DND-41 (cell line): ENCODE data around the gene CHMP5.

ENCODE experiments used
- ATAC-seq: fragments of 200-7000 bp; cut with Tn5 transposase; 3 replicates; pipeline ENCODE4 v1.9.1; 2021; ENCODE audit warnings: low read depth; ENCODE audit not compliant: insufficient read depth
- DNase-seq: peaks from one replicate; pipeline ENCODE4 v3.0.0-alpha.2; 2020
- H2AFZ ChIP-seq: 2 replicates; pipeline ENCODE4 v1.6.0; 2012; ENCODE audit warnings: low read depth, low read length
- H3K27ac ChIP-seq: 2 replicates; pipeline ENCODE4 v1.5.1; 2012; ENCODE audit warnings: low read length, inconsistent platforms
- H3K27me3 ChIP-seq: fragments of 200-600 bp; sonication (generic); 2 replicates; pipeline ENCODE4 v1.6.0; 2012; ENCODE audit warnings: low read length, mild to moderate bottlenecking, inconsistent platforms; ENCODE audit not compliant: insufficient read depth, poor library complexity
- H3K36me3 ChIP-seq: 2 replicates; pipeline ENCODE4 v1.5.1; 2012; ENCODE audit warnings: low read length, inconsistent platforms; ENCODE audit not compliant: insufficient read depth
- H3K4me1 ChIP-seq: 2 replicates; pipeline ENCODE4 v1.5.1; 2012; ENCODE audit warnings: mild to moderate bottlenecking, low read length; ENCODE audit not compliant: insufficient read depth
- H3K4me2 ChIP-seq: 2 replicates; pipeline ENCODE4 v1.6.0; 2012; ENCODE audit warnings: mild to moderate bottlenecking, moderate library complexity, low read length, inconsistent platforms; ENCODE audit not compliant: insufficient read depth
- H3K4me3 ChIP-seq, 2 experiments: fragments of 200-600 bp in 1 of 2; shearing (Covaris generic) in 1 of 2; 2 replicates each; pipeline ENCODE4 v1.5.1; 2012 to 2016; ENCODE audit warnings: inconsistent platforms in 2 of 2, low read length in 2 of 2, mild to moderate bottlenecking in 2 of 2, low read depth in 1 of 2, moderate library complexity in 1 of 2
- H3K79me2 ChIP-seq: 2 replicates; pipeline ENCODE4 v1.6.0; 2012; ENCODE audit warnings: low read length, inconsistent platforms; ENCODE audit not compliant: insufficient read depth
- H3K9ac ChIP-seq: 2 replicates; pipeline ENCODE4 v1.6.0; 2012; ENCODE audit warnings: low read depth, mild to moderate bottlenecking, inconsistent platforms, low read length, moderate library complexity
- H3K9me3 ChIP-seq: 2 replicates; pipeline ENCODE4 v1.5.1; 2012; ENCODE audit warnings: low read length, moderate library complexity, mild to moderate bottlenecking, inconsistent platforms; ENCODE audit not compliant: insufficient read depth, severe bottlenecking
- H4K20me1 ChIP-seq: 2 replicates; pipeline ENCODE4 v1.6.0; 2012; ENCODE audit warnings: low read length; ENCODE audit not compliant: insufficient read depth
- CTCF ChIP-seq: IDR thresholded peaks from 2 replicates; pipeline ENCODE4 v1.5.1; 2012; ENCODE audit warnings: borderline replicate concordance, low read length, moderate library complexity, mild to moderate bottlenecking; ENCODE audit not compliant: poor library complexity, severe bottlenecking; ENCODE audit errors: extremely low read depth
- EZH2 ChIP-seq: IDR thresholded peaks from 3 replicates; pipeline ENCODE4 v1.6.1; 2012; ENCODE audit warnings: borderline replicate concordance, low read depth, mild to moderate bottlenecking, moderate library complexity, low read length, inconsistent platforms; ENCODE audit not compliant: severe bottlenecking

CHMP5 gene

DNA sequence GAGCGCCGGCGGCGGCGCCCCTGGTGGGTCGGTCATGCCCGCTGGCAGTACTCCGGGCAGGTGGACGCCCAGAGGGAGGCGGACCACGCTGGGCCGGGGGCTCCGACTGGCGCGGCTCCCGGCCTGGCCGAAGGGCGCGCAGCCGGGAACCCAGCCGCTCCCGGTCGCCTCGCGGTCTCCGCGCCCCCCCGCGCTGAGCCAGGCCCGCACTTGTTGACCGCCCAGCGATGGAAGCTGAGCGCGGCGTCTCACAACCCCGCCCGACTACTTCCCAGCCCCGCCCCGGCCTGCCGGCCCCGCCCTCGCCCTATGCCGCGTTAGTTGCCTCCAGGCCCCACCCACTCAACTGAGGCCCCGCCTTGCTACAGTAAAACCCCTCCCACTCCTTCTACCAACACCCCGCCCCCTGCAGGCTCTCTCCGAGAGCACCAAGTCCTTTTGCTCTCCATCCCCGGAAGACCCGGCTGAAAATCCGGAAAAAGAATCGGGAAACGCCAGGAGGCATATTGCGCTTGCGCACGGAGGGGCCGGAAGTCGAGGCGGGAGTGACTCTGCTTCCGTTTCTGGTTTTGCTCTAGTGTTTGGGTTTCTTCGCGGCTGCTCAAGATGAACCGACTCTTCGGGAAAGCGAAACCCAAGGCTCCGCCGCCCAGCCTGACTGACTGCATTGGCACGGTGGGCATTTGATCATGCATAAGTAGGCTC is at the start of gene CHMP5, which contains the start of gene BAG1:
TSS of gene CHMP5 (plus strand) at position 577 of the 705 bp plus-strand sequence. CDS start at position 607, 30 bp downstream.
TSS of gene BAG1 (minus strand) at position 236 of the 705 bp plus-strand sequence.
- H3K9me3 ChIP-seq: no peaks in the 10 kb centered on the region
- no peaks in the 10 kb centered on the region for H3K27me3 ChIP-seq
- peak within 1 kb of the TSS; percentile 85 for H3K27ac ChIP-seq
- H3K36me3 ChIP-seq: peaks cover 55% of the 10 kb centered on the region
- H4K20me1 ChIP-seq: peaks cover 2% of the 10 kb centered on the region; the same call in 1 of the 2 replicates
- ATAC-seq (peak; percentile 86), DNase-seq (peak; percentile 99)
- TF ChIP-seq EZH2 (no peak), CTCF (peak; percentile 37)
- peaks cover 55% of the 10 kb centered on the region for H3K79me2 ChIP-seq
- H3K4me2 ChIP-seq: peak within 1 kb of the TSS; percentile 99
- peak within 1 kb of the TSS; percentile 75 to 97 for H3K4me3 ChIP-seq
- peak within 1 kb of the TSS; percentile 82 for H2AFZ ChIP-seq
- peaks cover 36% of the 10 kb centered on the region for H3K4me1 ChIP-seq
- peak within 1 kb of the TSS; percentile 94 for H3K9ac ChIP-seq

GRCh38 chr9:33220681-33221567 is 43.9 kb upstream of the CHMP5 start:
- Histone ChIP-seq H3K4me3 (no peak overlapping the region), H3K9ac (no peak overlapping the region), H3K4me1 (0 out of 2 replicates have a peak, but pooled peaks cover 3% of the 10 kb centered on the region), H3K36me3 (no peaks in the 10 kb centered on the region), H3K79me2 (no peaks in the 10 kb centered on the region), H3K27me3 (peaks cover 4% of the 10 kb centered on the region), H2AFZ (no peak overlapping the region; the same call in 1 of the 2 replicates), H3K4me2 (no peak overlapping the region), H4K20me1 (no peaks in the 10 kb centered on the region), H3K27ac (no peak overlapping the region), H3K9me3 (no peaks in the 10 kb centered on the region)
- TF ChIP-seq EZH2: no peak
- no peak for TF ChIP-seq CTCF
- DNase-seq (peak; percentile 10), ATAC-seq (peak; percentile 66)

DNA sequence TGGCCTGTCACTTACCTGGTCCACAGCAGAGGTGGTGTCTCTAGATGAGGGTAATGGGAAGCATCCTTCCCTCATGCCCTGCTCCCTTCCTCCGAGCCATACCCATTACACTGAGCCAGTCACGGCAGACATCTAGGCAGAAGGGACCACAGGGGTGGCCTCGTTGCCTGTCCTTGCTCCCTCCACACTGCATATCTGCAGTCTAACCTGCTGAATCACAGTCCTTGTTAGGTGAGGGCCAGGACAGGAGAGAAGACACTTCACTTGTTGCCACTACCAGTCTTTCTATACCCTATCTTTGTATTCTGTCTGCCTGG is 43.3 kb upstream of the CHMP5 start:
- TF ChIP-seq EZH2: no peak
- no peak for TF ChIP-seq CTCF
- Histone ChIP-seq H3K36me3 (no peaks in the 10 kb centered on the region), H3K4me1 (0 out of 2 replicates have a peak, but pooled peaks cover 3% of the 10 kb centered on the region), H3K27ac (no peak overlapping the region), H3K4me3 (no peak overlapping the region), H4K20me1 (no peaks in the 10 kb centered on the region), H2AFZ (no peak overlapping the region), H3K79me2 (no peaks in the 10 kb centered on the region), H3K27me3 (peaks cover 4% of the 10 kb centered on the region), H3K9me3 (no peaks in the 10 kb centered on the region), H3K4me2 (no peak overlapping the region), H3K9ac (no peak overlapping the region)
- DNase-seq (no peak), ATAC-seq (no peak)
